Karpas-422 (cell line): ENCODE measurements around the gene ABCB1. TPM values are rescaled to one million over a fixed set of nuclear protein-coding genes. Genes with fewer than 3 reads are reported as not detected.

Experiments used
- DNase-seq: peaks from one replicate; pipeline ENCODE4 v3.0.0-alpha.2; 2015
- H2AFZ ChIP-seq: fragments of 200-600 bp; sonication (generic); 2 replicates; pipeline ENCODE4 v1.6.1; 2014; ENCODE audit warnings: antibody characterized with exemption, low read length, mixed read lengths
- H3K27ac ChIP-seq: fragments of 200-600 bp; sonication (generic); 2 replicates; pipeline ENCODE4 v1.5.1; 2014; ENCODE audit warnings: mild to moderate bottlenecking, low read length, moderate library complexity
- H3K27me3 ChIP-seq: fragments of 200-600 bp; sonication (generic); 2 replicates; pipeline ENCODE4 v1.6.1; 2014; ENCODE audit warnings: low read length, mixed read lengths
- H3K36me3 ChIP-seq: fragments of 200-600 bp; sonication (generic); 2 replicates; pipeline ENCODE4 v1.6.1; 2014; ENCODE audit warnings: low read length, mixed read lengths; ENCODE audit not compliant: insufficient read depth
- H3K4me1 ChIP-seq: fragments of 200-600 bp; sonication (generic); 2 replicates; pipeline ENCODE4 v1.6.1; 2014; ENCODE audit warnings: mild to moderate bottlenecking, low read length, mixed read lengths
- H3K4me2 ChIP-seq: fragments of 200-600 bp; sonication (generic); 2 replicates; pipeline ENCODE4 v1.6.1; 2014; ENCODE audit warnings: low read length, low read depth, mild to moderate bottlenecking; ENCODE audit not compliant: poor library complexity, severe bottlenecking
- H3K4me3 ChIP-seq: fragments of 200-600 bp; sonication (generic); 2 replicates; pipeline ENCODE4 v1.5.1; 2014; ENCODE audit warnings: mild to moderate bottlenecking, antibody characterized with exemption, low read length, mixed read lengths
- H3K79me2 ChIP-seq: fragments of 200-600 bp; sonication (generic); 2 replicates; pipeline ENCODE4 v1.6.1; 2014; ENCODE audit warnings: mild to moderate bottlenecking, low read length, mixed read lengths
- H3K9ac ChIP-seq: fragments of 200-600 bp; sonication (generic); 2 replicates; pipeline ENCODE4 v1.6.0; 2014; ENCODE audit warnings: low read length
- H3K9me2 ChIP-seq: fragments of 200-600 bp; sonication (generic), shearing (Covaris generic); replicated peaks from 2 replicates; pipeline ENCODE4 v1.6.0; 2014; ENCODE audit warnings: mild to moderate bottlenecking, low read length, moderate library complexity; ENCODE audit not compliant: insufficient read depth
- H3K9me3 ChIP-seq: fragments of 300-700, 200-600 bp; sonication (generic); 2 replicates; pipeline ENCODE4 v1.6.1; 2014; ENCODE audit warnings: low read length, mixed read lengths
- H4K20me1 ChIP-seq: fragments of 200-600 bp; sonication (generic); 2 replicates; pipeline ENCODE4 v1.6.1; 2014; ENCODE audit warnings: mild to moderate bottlenecking, antibody characterized with exemption, low read length, low read depth; ENCODE audit not compliant: insufficient read depth
- total RNA-seq: library from RNA; depleted of rRNA; stranded (reverse); fragments of >200 nt; shearing (Covaris generic); gene quantifications from 2 replicates; pipeline ENCODE4 v1.2.3, GENCODE V29; 2014; ENCODE audit warnings: low replicate concordance

ABCB1 gene
- total RNA-seq, 1 experiment from 2014 or later: not detected

- no peaks in the 10 kb centered on the region for H3K4me1 ChIP-seq
- no peak for DNase-seq
- H3K79me2 ChIP-seq: no peaks in the 10 kb centered on the region
- no peaks in the 10 kb centered on the region for H3K27me3 ChIP-seq
- H3K9me2 ChIP-seq: no peaks in the 10 kb centered on the region
- H4K20me1 ChIP-seq: no peaks in the 10 kb centered on the region
- H2AFZ ChIP-seq: no peak overlapping the region
- H3K4me2 ChIP-seq: no peak overlapping the region
- no peak overlapping the region for H3K4me3 ChIP-seq
- no peak overlapping the region for H3K27ac ChIP-seq
- H3K36me3 ChIP-seq: no peaks in the 10 kb centered on the region
- H3K9ac ChIP-seq: no peak overlapping the region
- H3K9me3 ChIP-seq: no peaks in the 10 kb centered on the region
Observed at GRCh38 chr7:87518735-87519134, 81.9 kb downstream of the ABCB1 start.

- H4K20me1 ChIP-seq: no peaks in the 10 kb centered on the region
- H3K4me3 ChIP-seq: no peak overlapping the region
- H3K27ac ChIP-seq: no peak overlapping the region
- no peaks in the 10 kb centered on the region for H3K9me3 ChIP-seq
- H3K27me3 ChIP-seq: no peaks in the 10 kb centered on the region
- no peak for DNase-seq
- H3K4me1 ChIP-seq: no peaks in the 10 kb centered on the region
- H2AFZ ChIP-seq: no peak overlapping the region
- no peaks in the 10 kb centered on the region for H3K36me3 ChIP-seq
- no peak overlapping the region for H3K9ac ChIP-seq
- H3K9me2 ChIP-seq: no peaks in the 10 kb centered on the region
- H3K4me2 ChIP-seq: no peak overlapping the region
- no peaks in the 10 kb centered on the region for H3K79me2 ChIP-seq
Observed at GRCh38 chr7:87517891-87518290, 82.8 kb downstream of the ABCB1 start.

- Histone ChIP-seq H3K27ac (no peak overlapping the region), H3K4me2 (no peak overlapping the region), H3K27me3 (no peaks in the 10 kb centered on the region), H2AFZ (no peak overlapping the region), H3K9ac (no peak overlapping the region), H3K9me3 (no peaks in the 10 kb centered on the region), H3K4me3 (no peak overlapping the region), H3K4me1 (no peaks in the 10 kb centered on the region), H3K79me2 (no peaks in the 10 kb centered on the region), H3K9me2 (no peaks in the 10 kb centered on the region), H4K20me1 (no peaks in the 10 kb centered on the region), H3K36me3 (no peaks in the 10 kb centered on the region)
- no peak for DNase-seq
Observed at GRCh38 chr7:87517136-87517815, 83.4 kb downstream of the ABCB1 start.

- H3K9ac ChIP-seq: no peak overlapping the region
- H3K4me1 ChIP-seq: no peaks in the 10 kb centered on the region
- H3K4me2 ChIP-seq: no peak overlapping the region
- no peak overlapping the region for H2AFZ ChIP-seq
- H3K79me2 ChIP-seq: no peaks in the 10 kb centered on the region
- no peak for DNase-seq
- no peaks in the 10 kb centered on the region for H3K27me3 ChIP-seq
- H3K36me3 ChIP-seq: no peaks in the 10 kb centered on the region
- H4K20me1 ChIP-seq: no peaks in the 10 kb centered on the region
- no peak overlapping the region for H3K4me3 ChIP-seq
- H3K9me2 ChIP-seq: no peaks in the 10 kb centered on the region
- no peaks in the 10 kb centered on the region for H3K9me3 ChIP-seq
- H3K27ac ChIP-seq: no peak overlapping the region
Observed at GRCh38 chr7:87513735-87514335, 86.8 kb downstream of the ABCB1 start.

- H3K9me2 ChIP-seq: no peaks in the 10 kb centered on the region
- no peak overlapping the region for H3K4me2 ChIP-seq
- no peaks in the 10 kb centered on the region for H4K20me1 ChIP-seq
- H2AFZ ChIP-seq: no peak overlapping the region
- H3K36me3 ChIP-seq: no peaks in the 10 kb centered on the region
- H3K4me3 ChIP-seq: no peak overlapping the region
- no peaks in the 10 kb centered on the region for H3K79me2 ChIP-seq
- H3K9me3 ChIP-seq: no peaks in the 10 kb centered on the region
- no peaks in the 10 kb centered on the region for H3K27me3 ChIP-seq
- H3K4me1 ChIP-seq: no peaks in the 10 kb centered on the region
- H3K27ac ChIP-seq: no peak overlapping the region
- DNase-seq: no peak
- no peak overlapping the region for H3K9ac ChIP-seq
Observed at GRCh38 chr7:87512906-87513305, 87.8 kb downstream of the ABCB1 start.

GRCh38 chr7:87511510-87511909 lies 89.2 kb downstream of the ABCB1 start:
- Histone ChIP-seq H3K9me3 (no peaks in the 10 kb centered on the region), H3K4me1 (no peaks in the 10 kb centered on the region), H3K4me3 (no peak overlapping the region), H3K36me3 (no peaks in the 10 kb centered on the region), H3K79me2 (no peaks in the 10 kb centered on the region), H3K27ac (no peak overlapping the region), H3K9me2 (no peaks in the 10 kb centered on the region), H3K4me2 (no peak overlapping the region), H2AFZ (no peak overlapping the region), H3K9ac (no peak overlapping the region), H4K20me1 (no peaks in the 10 kb centered on the region), H3K27me3 (no peaks in the 10 kb centered on the region)
- DNase-seq: no peak

GRCh38 chr7:87510411-87510875 lies 90.2 kb downstream of the ABCB1 start:
- no peak overlapping the region for H3K4me3 ChIP-seq
- H3K9me2 ChIP-seq: no peaks in the 10 kb centered on the region
- H3K9ac ChIP-seq: no peak overlapping the region
- no peaks in the 10 kb centered on the region for H3K36me3 ChIP-seq
- H3K79me2 ChIP-seq: no peaks in the 10 kb centered on the region
- DNase-seq: no peak
- no peaks in the 10 kb centered on the region for H3K4me1 ChIP-seq
- H3K27me3 ChIP-seq: no peaks in the 10 kb centered on the region
- H3K27ac ChIP-seq: no peak overlapping the region
- H3K4me2 ChIP-seq: no peak overlapping the region
- H3K9me3 ChIP-seq: no peaks in the 10 kb centered on the region
- no peak overlapping the region for H2AFZ ChIP-seq
- no peaks in the 10 kb centered on the region for H4K20me1 ChIP-seq

- H3K9me2 ChIP-seq: no peaks in the 10 kb centered on the region
- H3K4me2 ChIP-seq: no peak overlapping the region
- H3K9ac ChIP-seq: no peak overlapping the region
- H3K4me1 ChIP-seq: no peaks in the 10 kb centered on the region
- no peak overlapping the region for H2AFZ ChIP-seq
- H3K36me3 ChIP-seq: no peaks in the 10 kb centered on the region
- H4K20me1 ChIP-seq: no peaks in the 10 kb centered on the region
- no peak for DNase-seq
- H3K79me2 ChIP-seq: no peaks in the 10 kb centered on the region
- no peak overlapping the region for H3K4me3 ChIP-seq
- H3K9me3 ChIP-seq: no peaks in the 10 kb centered on the region
- H3K27me3 ChIP-seq: no peaks in the 10 kb centered on the region
- no peak overlapping the region for H3K27ac ChIP-seq
Observed at GRCh38 chr7:87507446-87507845, 93.2 kb downstream of the ABCB1 start.
